ENCODE measurements around the gene SMG9.

The SMG9 gene

DNA sequence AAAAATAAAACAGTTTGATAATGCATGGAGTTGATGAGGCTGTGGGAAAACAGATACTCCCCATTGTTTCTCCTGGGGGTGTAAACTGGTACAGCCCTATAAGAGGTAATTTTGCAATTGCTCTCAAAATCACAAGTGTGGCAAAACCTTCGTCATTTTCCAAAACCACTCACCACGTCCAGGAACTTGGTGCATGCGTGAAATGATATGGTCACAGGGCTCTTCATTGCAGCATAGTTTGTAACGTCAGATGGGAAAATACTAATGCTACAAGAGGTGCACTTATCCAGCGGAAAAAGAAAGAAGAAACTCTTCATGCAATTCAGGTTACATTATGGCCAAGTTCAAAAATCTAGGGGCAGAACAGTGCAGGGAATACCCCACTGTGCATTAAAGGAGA is 72.9 kb downstream of the SMG9 start:
- H3K4me3 ChIP-seq (replicated peaks in 1 of 2; ENCODE audit: low read depth in 2 of 2, low read length in 2 of 2): no peak overlapping the region
- TF ChIP-seq, protein P1, sequence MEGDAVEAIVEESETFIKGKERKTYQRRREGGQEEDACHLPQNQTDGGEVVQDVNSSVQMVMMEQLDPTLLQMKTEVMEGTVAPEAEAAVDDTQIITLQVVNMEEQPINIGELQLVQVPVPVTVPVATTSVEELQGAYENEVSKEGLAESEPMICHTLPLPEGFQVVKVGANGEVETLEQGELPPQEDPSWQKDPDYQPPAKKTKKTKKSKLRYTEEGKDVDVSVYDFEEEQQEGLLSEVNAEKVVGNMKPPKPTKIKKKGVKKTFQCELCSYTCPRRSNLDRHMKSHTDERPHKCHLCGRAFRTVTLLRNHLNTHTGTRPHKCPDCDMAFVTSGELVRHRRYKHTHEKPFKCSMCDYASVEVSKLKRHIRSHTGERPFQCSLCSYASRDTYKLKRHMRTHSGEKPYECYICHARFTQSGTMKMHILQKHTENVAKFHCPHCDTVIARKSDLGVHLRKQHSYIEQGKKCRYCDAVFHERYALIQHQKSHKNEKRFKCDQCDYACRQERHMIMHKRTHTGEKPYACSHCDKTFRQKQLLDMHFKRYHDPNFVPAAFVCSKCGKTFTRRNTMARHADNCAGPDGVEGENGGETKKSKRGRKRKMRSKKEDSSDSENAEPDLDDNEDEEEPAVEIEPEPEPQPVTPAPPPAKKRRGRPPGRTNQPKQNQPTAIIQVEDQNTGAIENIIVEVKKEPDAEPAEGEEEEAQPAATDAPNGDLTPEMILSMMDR (IDR thresholded peaks at IDR 0.05; ENCODE audit: low read depth, low read length): no peak
- DNase-seq (ENCODE audit: low read depth in 2 of 2): no peak

- TF ChIP-seq, protein P1 (IDR thresholded peaks at IDR 0.05; ENCODE audit: low read depth, low read length): no peak
- no peak for DNase-seq (ENCODE audit: low read depth in 2 of 2)
- H3K4me3 ChIP-seq (replicated peaks in 1 of 2; ENCODE audit: low read depth in 2 of 2, low read length in 2 of 2): no peak overlapping the region
These were observed 76.1 kb downstream of the SMG9 start for GRCh38 chr19:43678512-43679261.

Measured in cardiac fibroblast (primary cell).